K562 (cell line): ENCODE measurements around the gene IL4I1. TPM values are rescaled to one million over a fixed set of nuclear protein-coding genes. Genes with fewer than 3 reads are reported as not detected.
A peak's percentile ranks its signal among the peaks of the same experiment; 100 is the strongest.

Experiments
- ATAC-seq: fragments of 200-7000 bp; cut with Tn5 transposase; 3 replicates; pipeline ENCODE4 v1.9.1; 2020; ENCODE audit warnings: moderate library complexity
- BruUV-seq: library from RNA; stranded (reverse); fragments of 400-500 nt; replicated peaks from 2 replicates; lab custom pipeline; 2021; lab: Mats Ljungman, UMichigan
- CTCF ChIA-PET: fragments of 300-600 bp; formaldehyde crosslinking; extraction: SDS; loops from one replicate; lab custom pipeline; 2021; ENCODE audit warnings: low intra/inter-chr PET ratio; lab: Yijun Ruan, JAX
- POLR2A ChIA-PET: fragments of 300-600, 350-650 bp; sonication (Branson Sonifier 250); formaldehyde crosslinking; extraction: SDS; loops from one replicate; lab custom pipeline; 2021; ENCODE audit warnings: antibody characterized with exemption, inconsistent platforms; lab: Yijun Ruan, JAX
- DNase-seq, 4 experiments: peaks; one replicate each; pipeline versions ENCODE4 v3.0.0 to v3.0.0-alpha.2; 2011 to 2018; ENCODE audit warnings: low spot score in 3 of 4, mixed read lengths in 3 of 4; ENCODE audit errors: extremely low read depth in 1 of 4
- FAIRE-seq: peaks from 2 replicates; lab custom pipeline; 2011; peaks lifted over from hg19 to GRCh38; lab: Jason Lieb, UNC
- H2AFZ ChIP-seq: 2 replicates; pipeline ENCODE4 v1.6.0; 2011; ENCODE audit warnings: low read depth, low read length, control low read depth, inconsistent platforms
- H3K27ac ChIP-seq: fragments of 200-600 bp; 3 replicates; pipeline ENCODE4 v1.8.0; 2011; ENCODE audit warnings: low read depth, mild to moderate bottlenecking, control low read depth, inconsistent platforms, low read length, moderate library complexity, mixed read lengths; ENCODE audit errors: extremely low read depth
- H3K27me3 ChIP-seq, 2 experiments: fragments of 300-600 bp in 1 of 2; 2 replicates in 1 of 2; 3 replicates in 1 of 2; pipeline versions ENCODE4 v1.6.0 to v1.8.0; 2011; ENCODE audit warnings: inconsistent platforms in 2 of 2, low read length in 2 of 2, mild to moderate bottlenecking in 1 of 2, mixed read lengths in 1 of 2, moderate library complexity in 1 of 2; ENCODE audit not compliant: control insufficient read depth in 2 of 2, insufficient read depth in 2 of 2
- H3K36me3 ChIP-seq: fragments of 300-600 bp; 3 replicates; pipeline ENCODE4 v1.8.0; 2011; ENCODE audit warnings: mild to moderate bottlenecking, low read length, inconsistent platforms; ENCODE audit not compliant: control insufficient read depth, insufficient read depth
- H3K4me1 ChIP-seq, 2 experiments: fragments of 200-600 bp in 1 of 2; replicated peaks in 1 of 2; 2 replicates in 1 of 2; 3 replicates in 1 of 2; pipeline versions ENCODE4 v1.5.1 to v1.8.0; 2011; ENCODE audit warnings: inconsistent platforms in 2 of 2, low read length in 2 of 2, mild to moderate bottlenecking in 1 of 2, mixed read lengths in 1 of 2, moderate library complexity in 1 of 2; ENCODE audit not compliant: control insufficient read depth in 2 of 2, insufficient read depth in 2 of 2
- H3K4me2 ChIP-seq: 2 replicates; pipeline ENCODE4 v1.6.1; 2011; ENCODE audit warnings: low read length, control low read depth, inconsistent platforms, mixed read lengths; ENCODE audit not compliant: insufficient read depth
- H3K4me3 ChIP-seq: fragments of 200-600 bp; sonication (generic), shearing (Covaris generic); 2 replicates; pipeline ENCODE4 v1.5.1; 2016; ENCODE audit warnings: control low read depth, inconsistent platforms
- H3K79me2 ChIP-seq: fragments of 200-600 bp; 3 replicates; pipeline ENCODE4 v1.8.0; 2011; ENCODE audit warnings: low read length, inconsistent platforms; ENCODE audit not compliant: control insufficient read depth, insufficient read depth
- H3K9ac ChIP-seq, 2 experiments: 2 replicates each; pipeline versions ENCODE4 v1.6.0 to v1.6.1; 2011; ENCODE audit warnings: low read depth in 2 of 2, low read length in 2 of 2, control low read depth in 1 of 2, inconsistent platforms in 1 of 2, mild to moderate bottlenecking in 1 of 2, mixed read lengths in 1 of 2; ENCODE audit not compliant: insufficient read depth in 1 of 2
- H3K9me1 ChIP-seq: one replicate; pipeline ENCODE4 v1.6.0; 2011; ENCODE audit warnings: inconsistent platforms, mild to moderate bottlenecking, low read length, moderate library complexity; ENCODE audit not compliant: control insufficient read depth, insufficient read depth
- H3K9me3 ChIP-seq: replicated peaks from 2 replicates; pipeline ENCODE4 v1.5.1; 2011; ENCODE audit warnings: low read depth, low read length, inconsistent platforms; ENCODE audit not compliant: control insufficient read depth, insufficient read depth
- H4K20me1 ChIP-seq: replicated peaks from 2 replicates; pipeline ENCODE4 v1.6.1; 2011; ENCODE audit warnings: low read length, inconsistent platforms, mixed read lengths; ENCODE audit not compliant: control insufficient read depth, insufficient read depth
- EHMT2 ChIP-seq: fragments of 450-650 bp; IDR thresholded peaks from 2 replicates; pipeline ENCODE4 v1.6.1; 2018; ENCODE audit warnings: antibody characterized with exemption
- FOXJ2 ChIP-seq: fragments of 200-800 bp; sonication (Bioruptor generic); IDR thresholded peaks from 2 replicates; pipeline ENCODE4 v1.6.1; 2016; ENCODE audit warnings: missing genetic modification characterization, missing compliant biosample characterization
- FOXJ3 ChIP-seq: sonication (generic); formaldehyde crosslinking; IDR thresholded peaks from 2 replicates; pipeline ENCODE4 v1.4.0; 2020; ENCODE audit warnings: mild to moderate bottlenecking, missing genetic modification reagents
- HMGN3 ChIP-seq: IDR thresholded peaks from 2 replicates; pipeline ENCODE4 v1.6.1; 2011; ENCODE audit warnings: borderline replicate concordance, low read depth, mild to moderate bottlenecking, mixed read lengths, low read length; ENCODE audit not compliant: insufficient read length; ENCODE audit errors: extremely low read depth
- IRF2 ChIP-seq: sonication (generic); formaldehyde crosslinking; IDR thresholded peaks from 2 replicates; pipeline ENCODE4 v1.8.1; 2022; ENCODE audit warnings: mild to moderate bottlenecking, missing genetic modification reagents
- IRF9 ChIP-seq: fragments of 450-650 bp; IDR thresholded peaks from 2 replicates; pipeline ENCODE4 v1.6.1; 2016; ENCODE audit warnings: missing biosample characterization, missing genetic modification characterization
- POLR2G ChIP-seq: fragments of 200-400 bp; formaldehyde crosslinking; IDR thresholded peaks from 2 replicates; pipeline ENCODE4 v1.6.1; 2017; ENCODE audit warnings: low read depth, mild to moderate bottlenecking, antibody characterized with exemption, low read length, moderate library complexity
- RB1 ChIP-seq: fragments of 450-650 bp; IDR thresholded peaks from 2 replicates; pipeline ENCODE4 v1.6.1; 2017; ENCODE audit warnings: low read depth, mild to moderate bottlenecking
- RBFOX2 ChIP-seq: fragments of 200-400 bp; formaldehyde crosslinking; IDR thresholded peaks from 2 replicates; pipeline ENCODE4 v1.6.1; 2017; ENCODE audit warnings: low read depth, mild to moderate bottlenecking, low read length, moderate library complexity
- TAF15 ChIP-seq: fragments of 200-400 bp; formaldehyde crosslinking; IDR thresholded peaks from 2 replicates; pipeline ENCODE4 v1.6.1; 2017; ENCODE audit warnings: mild to moderate bottlenecking, low read depth, low read length, moderate library complexity
- TEAD4 ChIP-seq, 2 experiments: sonication (generic) in 1 of 2; formaldehyde crosslinking in 1 of 2; IDR thresholded peaks; 2 replicates each; pipeline versions ENCODE4 v1.6.1 to v1.8.0; 2012 to 2022; ENCODE audit warnings: borderline replicate concordance in 1 of 2, inconsistent platforms in 1 of 2, low read length in 1 of 2, mild to moderate bottlenecking in 1 of 2, missing genetic modification reagents in 1 of 2
- ZBTB26 ChIP-seq: fragments of 450-650 bp; formaldehyde crosslinking; IDR thresholded peaks from 2 replicates; pipeline ENCODE4 v1.4.0; 2022; ENCODE audit warnings: missing genetic modification characterization
- WGBS: fragments of 100-300 bp; shearing (Covaris generic); methylation state at CpG from one replicate; pipeline ENCODE4 v1.1.6; 2016; ENCODE audit warnings: low coverage, mixed read lengths; ENCODE audit not compliant: insufficient coverage; ENCODE audit errors: missing lambda C conversion rate; 5-methylcytosine and 5-hydroxymethylcytosine counted together
- in situ Hi-C: fragments of 300-500 bp; cut with MboI; formaldehyde crosslinking; loops from 4 replicates; pipeline ENCODE4 v1.15.0; 2018; ENCODE audit warnings: inconsistent platforms, mixed read lengths
- intact Hi-C: fragments of 100-400 bp; cut with micrococcal nuclease; formaldehyde crosslinking; loops from 2 replicates; pipeline ENCODE4 v1.14.2; 2022
- polyA plus RNA-seq, 8 experiments: library from polyadenylated mRNA; depleted of rRNA in 4 of 8; stranded (reverse) in 5 of 8; unstranded in 3 of 8; fragments of >200 nt; fragmentation: Nextera tagmentation in 2 of 8; fragmentation: Illumina TruSeq in 1 of 8; extraction: Ambion mirVana in 2 of 8; extraction: Trizol in 1 of 8; gene quantifications; 2 replicates each; pipeline versions ENCODE4 v1.2.1 to v1.2.3, GENCODE V29; 2011 to 2014; ENCODE audit warnings: inconsistent platforms in 1 of 8, missing spikeins in 1 of 8
- total RNA-seq, 7 experiments: library from RNA; depleted of rRNA in 6 of 7; stranded (reverse); fragments of >200 nt in 6 of 7; fragmentation: Illumina TruSeq in 2 of 7; extraction: Trizol in 2 of 7; gene quantifications; 2 replicates each; pipeline versions ENCODE4 v1.2.1 to v1.2.3, GENCODE V29; 2011 to 2021; ENCODE audit warnings: low replicate concordance in 1 of 7

Gene IL4I1
- total and polyA plus RNA-seq, 9 of the 15 experiments (the other 6 are each of a cell fraction or from before 2014, with no cell fraction given): 0.06 to 0.95 (median 0.43) TPM; not detected in 2

- no peak for ATAC-seq
- Histone ChIP-seq H3K4me2 (no peak overlapping the region), H3K79me2 (peaks cover 44% of the 10 kb centered on the region), H2AFZ (no peak overlapping the region), H3K36me3 (peaks cover 69% of the 10 kb centered on the region), H3K4me1 (peaks cover 17 to 77% of the 10 kb centered on the region in 2 experiments), H3K9me3 (no peaks in the 10 kb centered on the region), H3K27me3 (no peaks in the 10 kb centered on the region), H3K9me1 (peaks cover 8% of the 10 kb centered on the region), H3K4me3 (no peak overlapping the region), H3K9ac (peak overlapping the region in 1 of 2 experiments; percentile 73; a peak in 1 of 4 replicates), H3K27ac (no peak overlapping the region), H4K20me1 (peaks cover 27% of the 10 kb centered on the region)
- CTCF ChIA-PET: no interaction called here
- intact Hi-C loops: no loop called here
- in situ Hi-C loops: no loop called here
- FAIRE-seq: no peak
- POLR2A ChIA-PET: interaction anchor here (0.6 to 1.7 kb wide), 6 partner anchors 8 to 507 kb away, joined by 3 to 9 read pairs (median 4); no protein-coding TSS in a partner anchor
- DNase-seq: no peak
- TF ChIP-seq RB1 (no peak), ZBTB26 (CRISPR knock-in tag) (no peak), IRF2 (CRISPR knock-in tag) (no peak), POLR2G (peak; percentile 65), FOXJ3 (no peak), TEAD4 (IDR thresholded peaks at IDR 0.05; ENCODE audit: low read length) (no peak), TEAD4 (CRISPR knock-in tag; IDR thresholded peaks at IDR 0.05; ENCODE audit: borderline replicate concordance) (no peak), TAF15 (0 out of 2 replicates have a peak, but pooled peaks have one; percentile 30), RBFOX2 (peak; percentile 37; the same call in 1 of the 2 replicates), IRF9 (tag) (no peak), FOXJ2 (tag) (no peak), HMGN3 (peak; percentile 4), EHMT2 (no peak)
- BruUV-seq: no TSS peak
- 95% methylated on average over 30 of the region's 39 CpGs for WGBS
These were observed 42.1 kb downstream of the IL4I1 start for GRCh38 chr19:49854378-49855263.
